ENCODE data around the gene EPS8L1.

Gene EPS8L1

DNA sequence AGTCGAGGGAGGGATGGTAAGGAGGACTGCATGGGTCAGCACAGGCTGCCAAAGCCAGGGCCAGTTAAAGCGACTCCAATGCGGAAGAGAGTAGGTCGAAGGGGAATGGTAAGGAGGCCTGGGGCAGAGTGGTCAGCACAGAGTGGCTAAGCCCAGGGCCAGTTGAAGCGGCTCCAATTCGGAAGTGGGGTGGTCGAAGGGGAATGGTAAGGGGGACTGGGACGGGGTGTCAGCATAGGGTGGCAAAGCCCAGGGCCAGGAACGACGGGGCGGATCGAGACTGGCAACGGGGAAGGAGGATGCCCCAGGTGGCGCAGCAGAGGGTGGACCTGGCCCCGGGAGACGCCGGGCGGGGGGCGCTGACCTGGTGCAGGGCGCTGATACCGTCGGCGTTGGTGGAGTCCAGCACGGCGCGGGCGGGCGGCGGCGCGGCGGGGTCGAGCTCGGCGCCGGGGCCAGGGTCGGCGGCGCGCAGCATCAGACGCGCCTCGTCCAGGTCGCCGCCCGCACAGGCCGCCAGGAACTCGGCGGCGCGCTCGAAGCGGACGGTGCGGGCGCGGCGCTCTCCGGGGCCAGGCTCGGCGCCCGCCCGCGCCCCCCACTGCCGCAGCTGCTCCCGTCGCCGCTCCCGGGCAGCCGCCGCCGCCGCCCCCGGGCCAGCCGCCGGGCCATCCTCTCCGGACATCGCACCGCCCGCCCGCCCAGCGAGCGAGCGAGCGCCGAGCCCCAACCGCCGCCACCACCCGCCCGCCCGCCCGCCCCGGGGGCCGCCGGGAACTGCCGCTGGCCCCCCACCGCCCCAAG, 41.4 kb downstream of the EPS8L1 start, which contains the start of gene PPP1R12C:
Gene PPP1R12C (minus strand): TSS at position 779 of the 804 bp plus-strand sequence. CDS start 94 bp downstream, at position 685.
- DNase-seq: peak; percentile 15

GRCh38 chr19:55117663-55118391, 42.2 kb downstream of the EPS8L1 start:
- peak; percentile 94 for DNase-seq

DNA sequence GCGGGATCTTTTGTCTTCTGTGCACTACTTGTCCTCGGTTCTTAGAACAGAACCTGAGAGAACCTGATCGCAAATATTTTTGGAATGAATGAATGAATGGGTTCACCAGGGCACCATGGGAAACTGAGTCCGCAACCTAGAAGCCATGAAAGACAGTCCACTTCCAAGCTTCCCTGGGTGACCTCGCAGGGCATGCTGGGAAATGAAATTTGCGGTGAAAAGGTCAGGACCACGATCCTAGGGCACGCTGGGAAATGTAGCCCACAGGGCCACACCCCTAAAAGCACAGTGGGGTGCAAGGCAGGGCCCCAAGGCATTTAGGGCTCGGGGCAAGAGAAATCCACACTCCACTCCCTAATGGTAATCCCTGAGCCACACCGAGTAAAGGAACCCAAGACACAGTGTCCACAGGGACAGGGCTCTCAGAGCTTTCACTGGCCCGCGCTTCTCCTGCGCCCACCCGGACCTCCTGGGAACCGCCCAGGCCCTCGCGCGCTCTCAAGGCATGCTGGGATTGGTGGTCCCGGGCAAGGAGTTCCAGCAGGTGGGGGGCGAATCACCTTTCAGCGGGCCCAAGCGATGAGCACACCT, 42.8 kb downstream of the EPS8L1 start:
- no peak for DNase-seq

GRCh38 chr19:55119053-55119452, 43.4 kb downstream of the EPS8L1 start:
- DNase-seq: no peak

DNA sequence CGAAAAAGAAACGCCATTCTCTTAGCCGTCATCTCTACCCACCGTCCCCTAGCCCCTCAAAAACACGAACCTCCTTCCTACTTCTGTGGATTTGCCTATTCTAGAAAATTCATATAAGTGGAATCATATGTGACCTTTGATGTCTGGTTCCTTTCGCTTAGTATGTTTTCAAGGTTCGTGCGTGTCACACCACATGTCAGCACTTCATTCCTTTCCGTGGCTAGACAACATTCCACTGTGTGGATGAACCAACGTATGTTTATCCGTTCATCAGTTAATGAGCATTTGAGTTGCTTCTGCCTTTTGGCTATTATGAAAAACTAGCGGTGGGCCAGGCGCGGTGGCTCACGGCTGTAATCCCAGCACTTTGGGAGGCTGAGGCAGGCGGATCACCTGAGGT, 55.8 kb downstream of the EPS8L1 start:
- no peak for DNase-seq

DNA sequence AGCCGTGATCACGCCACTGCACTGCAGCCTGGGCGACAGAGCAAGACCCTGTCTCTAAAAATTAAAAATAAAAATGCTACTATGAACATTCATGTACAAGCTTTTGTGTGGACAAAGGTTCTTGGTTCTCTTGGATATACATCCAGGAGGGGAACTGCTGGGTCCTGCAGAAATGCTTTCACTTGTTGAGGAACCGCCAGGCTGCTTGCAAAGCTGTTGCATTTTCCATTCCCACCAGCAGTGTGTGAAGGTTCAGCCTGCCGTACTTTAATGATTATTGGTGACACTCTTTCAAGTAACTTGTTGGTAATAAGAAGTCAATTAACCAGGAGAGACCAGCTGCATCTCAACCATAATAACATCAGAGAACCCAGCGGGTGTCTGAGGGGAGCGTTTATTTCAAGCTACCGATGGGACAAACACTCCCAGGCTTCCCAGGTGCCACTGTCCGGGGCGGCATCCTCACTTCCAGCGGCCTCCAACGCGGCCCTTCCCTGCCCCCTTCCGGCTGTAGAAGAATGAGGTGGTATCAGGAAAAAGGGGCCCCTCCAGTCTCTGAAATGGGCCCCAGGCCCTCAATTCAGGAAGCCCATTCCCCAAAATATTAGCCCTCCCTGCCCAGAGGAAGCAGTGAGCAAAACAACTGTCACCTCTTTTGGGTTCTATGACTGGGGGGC, 56.9 kb downstream of the EPS8L1 start:
- DNase-seq: no peak

DNA sequence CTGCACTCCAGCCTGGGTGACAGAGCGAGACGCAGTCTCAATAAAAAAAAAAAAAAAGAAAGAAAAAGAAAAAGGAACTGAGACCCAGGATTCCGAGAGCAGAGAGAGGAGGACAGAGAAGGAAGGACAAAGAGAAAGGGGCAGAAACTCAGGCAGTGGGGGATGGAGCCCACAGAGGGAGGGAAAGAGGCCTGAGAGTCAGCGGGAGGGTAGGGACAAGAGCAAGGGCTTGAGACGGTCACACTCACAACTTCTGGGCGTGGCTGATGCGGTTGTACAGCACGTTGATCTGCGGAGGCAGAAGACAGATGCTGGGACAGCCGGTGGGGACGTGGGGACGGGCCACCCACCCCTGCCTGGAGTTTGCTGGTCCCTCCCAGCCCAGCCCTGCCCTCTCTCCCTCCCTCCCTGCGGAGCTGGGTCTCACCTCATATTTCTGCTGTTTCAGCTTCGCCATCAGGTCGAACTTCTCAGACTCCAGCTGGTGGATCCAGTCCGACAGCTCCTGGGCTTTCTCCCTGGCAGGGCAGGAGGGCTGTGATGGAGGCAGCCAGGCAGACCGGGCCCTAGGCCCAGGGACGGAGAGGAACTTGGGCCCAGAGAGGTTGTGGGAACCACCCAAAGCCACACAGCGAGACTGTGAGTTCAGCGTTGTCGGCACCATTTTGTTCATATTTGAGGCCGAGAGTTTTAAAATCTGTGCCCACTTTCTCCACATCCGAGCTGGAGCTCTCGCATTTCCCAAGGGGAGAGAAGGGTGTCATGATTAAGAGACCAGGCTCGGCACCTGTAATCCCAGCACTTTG, 58.2 kb downstream of the EPS8L1 start:
- DNase-seq: no peak

DNA sequence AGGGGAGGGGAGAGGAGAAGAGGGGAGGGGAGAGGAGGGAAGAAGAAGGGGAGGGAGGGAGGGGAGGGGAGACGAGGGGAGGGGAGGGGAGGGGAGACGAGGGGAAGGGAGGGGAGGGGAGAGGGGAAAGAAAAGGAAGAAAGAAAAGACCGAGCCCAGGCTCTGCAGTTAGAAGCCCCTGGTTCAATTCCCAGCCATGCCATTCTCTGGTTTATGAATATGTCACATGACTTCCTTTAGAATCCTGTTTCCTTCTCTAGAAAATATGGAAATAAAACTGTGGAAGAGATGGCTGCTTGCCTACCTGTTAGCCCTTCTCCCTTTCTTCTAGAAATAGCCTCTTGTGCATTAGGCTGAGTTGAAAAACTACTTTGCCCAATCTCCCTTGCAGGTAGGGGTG, 59.1 kb downstream of the EPS8L1 start:
- DNase-seq: no peak

GRCh38 chr19:55136399-55137102, 60.9 kb downstream of the EPS8L1 start:
- DNase-seq: no peak
